K562 (cell line): ENCODE data around the gene NDUFAF3. TPM values are rescaled to one million over a fixed set of nuclear protein-coding genes. Genes with fewer than 3 reads are reported as not detected.
A peak's percentile ranks its signal among the peaks of the same experiment; 100 is the strongest.

Experiments
- ARID3A ChIP-seq: IDR thresholded peaks from 2 replicates; pipeline ENCODE4 v1.6.1; 2012; ENCODE audit warnings: low read depth, low read length, improper control_type of control experiment, borderline replicate concordance
- BMI1 ChIP-seq: fragments of 150-350 bp; IDR thresholded peaks from 2 replicates; pipeline ENCODE4 v1.6.1; 2014; ENCODE audit warnings: low read length
- CC2D1A ChIP-seq: fragments of 450-650 bp; IDR thresholded peaks from 2 replicates; pipeline ENCODE4 v1.6.1; 2017; ENCODE audit warnings: mild to moderate bottlenecking
- CCAR2 ChIP-seq: fragments of 200-400 bp; formaldehyde crosslinking; IDR thresholded peaks from 2 replicates; pipeline ENCODE4 v1.6.1; 2017; ENCODE audit warnings: mild to moderate bottlenecking, low read depth, low read length
- ERF ChIP-seq: fragments of 450-650 bp; formaldehyde crosslinking; IDR thresholded peaks from 2 replicates; pipeline ENCODE4 v1.4.0; 2020; ENCODE audit warnings: mild to moderate bottlenecking, mixed read lengths
- EWSR1 ChIP-seq: fragments of 450-650 bp; IDR thresholded peaks from 2 replicates; pipeline ENCODE4 v1.6.1; 2018; ENCODE audit warnings: borderline replicate concordance, mild to moderate bottlenecking, low read depth, moderate library complexity; ENCODE audit not compliant: partially characterized antibody
- GATAD2A ChIP-seq: fragments of 450-650 bp; IDR thresholded peaks from 2 replicates; pipeline ENCODE4 v1.6.1; 2017
- HOXB6 ChIP-seq: fragments of 250-450 bp; sonication (Bioruptor Pico); IDR thresholded peaks from 2 replicates; pipeline ENCODE4 v1.5.1; 2022; ENCODE audit warnings: mild to moderate bottlenecking, borderline replicate concordance
- KDM4B ChIP-seq, 2 experiments: fragments of 450-650 bp in 1 of 2; sonication (generic) in 1 of 2; IDR thresholded peaks; 2 replicates each; pipeline ENCODE4 v1.6.1; 2016 to 2017; ENCODE audit warnings: borderline replicate concordance in 2 of 2, antibody characterized with exemption in 1 of 2, low read depth in 1 of 2, mild to moderate bottlenecking in 1 of 2
- MAFK ChIP-seq: IDR thresholded peaks from 2 replicates; pipeline ENCODE4 v1.6.1; 2011; ENCODE audit warnings: low read length, improper control_type of control experiment
- MECOM ChIP-seq: fragments of 250-450 bp; sonication (Bioruptor Pico); IDR thresholded peaks from 2 replicates; pipeline ENCODE4 v1.8.0; 2022; ENCODE audit warnings: inconsistent platforms
- NFE2 ChIP-seq: IDR thresholded peaks from 2 replicates; pipeline ENCODE4 v1.6.1; 2014; ENCODE audit warnings: antibody characterized with exemption, low read depth
- POLR2A ChIP-seq: fragments of 450-650 bp; conservative IDR thresholded peaks from 2 replicates; pipeline ENCODE4 v1.6.1; 2016
- SLC30A9 ChIP-seq: fragments of 250-450 bp; sonication (Bioruptor Pico); IDR thresholded peaks from 2 replicates; pipeline ENCODE4 v1.8.0; 2022; ENCODE audit warnings: mild to moderate bottlenecking, moderate library complexity
- TEAD1 ChIP-seq, 2 experiments: fragments of 450-650 bp in 1 of 2; sonication (generic) in 1 of 2; formaldehyde crosslinking; IDR thresholded peaks; 2 replicates each; pipeline versions ENCODE4 v1.4.0 to v1.8.0; 2020 to 2022; ENCODE audit warnings: mild to moderate bottlenecking in 2 of 2, missing genetic modification reagents in 1 of 2
- ZBTB40 ChIP-seq, 2 experiments: fragments of 450-650 bp in 1 of 2; sonication (generic) in 1 of 2; formaldehyde crosslinking in 1 of 2; IDR thresholded peaks; 2 replicates each; pipeline versions ENCODE4 v1.7.1 to v1.9.0; 2016 to 2022; ENCODE audit warnings: inconsistent platforms in 1 of 2, mild to moderate bottlenecking in 1 of 2, missing genetic modification reagents in 1 of 2
- ZNF224 ChIP-seq: sonication (generic); formaldehyde crosslinking; IDR thresholded peaks from 2 replicates; pipeline ENCODE4 v1.8.0; 2022; ENCODE audit warnings: mild to moderate bottlenecking, missing genetic modification reagents
- ZNF354B ChIP-seq: fragments of 250-450 bp; sonication (Bioruptor Pico); IDR thresholded peaks from 2 replicates; pipeline ENCODE4 v1.4.0; 2020
- ZNF41 ChIP-seq: fragments of 250-450 bp; sonication (Bioruptor Pico); conservative IDR thresholded peaks from 2 replicates; pipeline ENCODE4 v1.4.0; 2020; ENCODE audit warnings: mild to moderate bottlenecking
- polyA plus RNA-seq, 8 experiments: library from polyadenylated mRNA; depleted of rRNA in 4 of 8; stranded (reverse) in 5 of 8; unstranded in 3 of 8; fragments of >200 nt; fragmentation: Nextera tagmentation in 2 of 8; fragmentation: Illumina TruSeq in 1 of 8; extraction: Ambion mirVana in 2 of 8; extraction: Trizol in 1 of 8; gene quantifications; 2 replicates each; pipeline versions ENCODE4 v1.2.1 to v1.2.3, GENCODE V29; 2011 to 2014; ENCODE audit warnings: inconsistent platforms in 1 of 8, missing spikeins in 1 of 8
- total RNA-seq, 7 experiments: library from RNA; depleted of rRNA in 6 of 7; stranded (reverse); fragments of >200 nt in 6 of 7; fragmentation: Illumina TruSeq in 2 of 7; extraction: Trizol in 2 of 7; gene quantifications; 2 replicates each; pipeline versions ENCODE4 v1.2.1 to v1.2.3, GENCODE V29; 2011 to 2021; ENCODE audit warnings: low replicate concordance in 1 of 7

NDUFAF3 gene
- total and polyA plus RNA-seq, 9 of the 15 experiments (the other 6 are each of a cell fraction or from before 2014, with no cell fraction given) = 17.0 to 127 (median 36.3) TPM

GRCh38 chr3:49028673-49029562 is 7.0 kb downstream of the NDUFAF3 start, which contains the start of gene IMPDH2 (continued):
- no peak for TF ChIP-seq ZBTB40 (IDR thresholded peaks at IDR 0.05)
- no peak for TF ChIP-seq ZBTB40 (CRISPR knock-in tag; IDR thresholded peaks at IDR 0.05)
- no peak for TF ChIP-seq KDM4B (IDR thresholded peaks at IDR 0.05; ENCODE audit: borderline replicate concordance in 2 of 2, low read depth in 1 of 2)
- TF ChIP-seq ARID3A = no peak
- TF ChIP-seq TEAD1 (CRISPR knock-in tag; IDR thresholded peaks at IDR 0.05) = peak in 1 of 2 experiments; percentile 62; a peak in 2 of 4 replicates
- TF ChIP-seq POLR2A = peak; percentile 98
- TF ChIP-seq EWSR1 = no peak
- no peak for TF ChIP-seq ZNF224 (CRISPR knock-in tag)
- no peak for TF ChIP-seq ZNF41 (CRISPR knock-in tag)
- TF ChIP-seq NFE2 = no peak
- TF ChIP-seq MAFK = peak; percentile 37; the same call in 1 of the 2 replicates
- TF ChIP-seq ZNF354B = no peak
- TF ChIP-seq GATAD2A = no peak
- no peak for TF ChIP-seq HOXB6
- TF ChIP-seq SLC30A9 (CRISPR knock-in tag) = no peak
- peak; percentile 96; the same call in 1 of the 2 replicates for TF ChIP-seq ERF (CRISPR knock-in tag)
- no peak for TF ChIP-seq MECOM (CRISPR knock-in tag)
- no peak for TF ChIP-seq CCAR2
- TF ChIP-seq BMI1 = no peak
- no peak for TF ChIP-seq CC2D1A
